SK-N-SH treated with all-trans-retinoic acid at 6 μM for 48 hours (cell line): ENCODE data around the gene KCNK6.

Source experiments
- ATAC-seq: fragments of 200-7000 bp; cut with Tn5 transposase; 3 replicates; pipeline ENCODE4 v1.9.1; 2020; ENCODE audit warnings: mild to moderate bottlenecking, moderate library complexity
- ARNTL ChIP-seq: fragments of 450-650 bp; formaldehyde crosslinking; IDR thresholded peaks from 2 replicates; pipeline ENCODE4 v1.5.0; 2020; ENCODE audit warnings: low read depth, mild to moderate bottlenecking, moderate library complexity, borderline replicate concordance
- BACH2 ChIP-seq: fragments of 250-450 bp; sonication (Bioruptor Pico); IDR thresholded peaks from 2 replicates; pipeline ENCODE4 v1.9.0; 2021; ENCODE audit warnings: mild to moderate bottlenecking, borderline replicate concordance
- CREB5 ChIP-seq: fragments of 250-450 bp; sonication (Bioruptor Pico); IDR thresholded peaks from 2 replicates; pipeline ENCODE4 v1.5.1; 2020; ENCODE audit warnings: low read depth, mild to moderate bottlenecking, moderate library complexity
- CSDC2 ChIP-seq: fragments of 250-450 bp; sonication (Bioruptor Pico); IDR thresholded peaks from 2 replicates; pipeline ENCODE4 v1.5.0; 2020; ENCODE audit warnings: mild to moderate bottlenecking, moderate library complexity
- ESRRG ChIP-seq: fragments of 250-450 bp; sonication (Bioruptor Pico); IDR thresholded peaks from 2 replicates; pipeline ENCODE4 v1.6.1; 2021; ENCODE audit warnings: mild to moderate bottlenecking
- GLIS3 ChIP-seq: fragments of 250-450 bp; sonication (Bioruptor Pico); IDR thresholded peaks from 2 replicates; pipeline ENCODE4 v1.5.0; 2020; ENCODE audit warnings: mild to moderate bottlenecking, moderate library complexity
- ISL1 ChIP-seq: fragments of 250-450 bp; sonication (Bioruptor Pico); IDR thresholded peaks from 2 replicates; pipeline ENCODE4 v2.1.2; 2022; ENCODE audit warnings: mild to moderate bottlenecking, moderate library complexity
- OSR1 ChIP-seq: fragments of 250-450 bp; sonication (Bioruptor Pico); IDR thresholded peaks from 2 replicates; pipeline ENCODE4 v1.8.0; 2022; ENCODE audit warnings: moderate library complexity, mild to moderate bottlenecking, inconsistent platforms
- PATZ1 ChIP-seq: fragments of 250-450 bp; sonication (Bioruptor Pico); IDR thresholded peaks from 2 replicates; pipeline ENCODE4 v1.8.0; 2020; ENCODE audit warnings: mild to moderate bottlenecking, moderate library complexity, borderline replicate concordance
- PPARA ChIP-seq: fragments of 250-450 bp; sonication (Bioruptor Pico); IDR thresholded peaks from 2 replicates; pipeline ENCODE4 v1.5.0; 2020; ENCODE audit warnings: mild to moderate bottlenecking, borderline replicate concordance
- RARB ChIP-seq: fragments of 250-450 bp; sonication (Bioruptor Pico); IDR thresholded peaks from 2 replicates; pipeline ENCODE4 v1.8.0; 2021; ENCODE audit warnings: mild to moderate bottlenecking, moderate library complexity
- SNAI2 ChIP-seq: fragments of 250-450 bp; sonication (Bioruptor Pico); IDR thresholded peaks from 2 replicates; pipeline ENCODE4 v1.5.0; 2020; ENCODE audit warnings: mild to moderate bottlenecking, moderate library complexity
- TCF4 ChIP-seq: fragments of 250-450 bp; sonication (Bioruptor Pico); IDR thresholded peaks from 2 replicates; pipeline ENCODE4 v1.8.0; 2021; ENCODE audit warnings: mild to moderate bottlenecking, moderate library complexity, borderline replicate concordance
- TOX ChIP-seq: fragments of 250-450 bp; sonication (Bioruptor Pico); IDR thresholded peaks from 2 replicates; pipeline ENCODE4 v1.8.0; 2021; ENCODE audit warnings: mild to moderate bottlenecking, moderate library complexity, borderline replicate concordance
- TSHZ2 ChIP-seq: fragments of 250-450 bp; sonication (Bioruptor Pico); IDR thresholded peaks from 2 replicates; pipeline ENCODE4 v1.5.0; 2020; ENCODE audit warnings: mild to moderate bottlenecking, moderate library complexity
- ZC3H10 ChIP-seq: fragments of 250-450 bp; sonication (Bioruptor Pico); IDR thresholded peaks from 2 replicates; pipeline ENCODE4 v1.5.1; 2021; ENCODE audit warnings: mild to moderate bottlenecking, moderate library complexity
- ZFP3 ChIP-seq: fragments of 250-450 bp; sonication (Bioruptor Pico); IDR thresholded peaks from 2 replicates; pipeline ENCODE4 v1.5.0; 2020; ENCODE audit warnings: mild to moderate bottlenecking, moderate library complexity
- ZFP30 ChIP-seq: fragments of 450-650 bp; formaldehyde crosslinking; IDR thresholded peaks from 2 replicates; pipeline ENCODE4 v1.5.0; 2022; ENCODE audit warnings: mild to moderate bottlenecking, moderate library complexity
- ZNF565 ChIP-seq: fragments of 450-650 bp; formaldehyde crosslinking; conservative IDR thresholded peaks from 2 replicates; pipeline ENCODE4 v1.5.0; 2020; ENCODE audit warnings: low read depth, mild to moderate bottlenecking, moderate library complexity
- ZNF70 ChIP-seq: fragments of 450-650 bp; formaldehyde crosslinking; IDR thresholded peaks from 2 replicates; pipeline ENCODE4 v1.5.0; 2020; ENCODE audit warnings: mild to moderate bottlenecking, moderate library complexity
- TF ChIP-seq, protein P1 (sequence below): fragments of 250-450 bp; sonication (Bioruptor Pico); IDR thresholded peaks from 2 replicates; pipeline ENCODE4 v1.5.1; 2021; ENCODE audit warnings: mild to moderate bottlenecking, moderate library complexity

KCNK6 gene

GRCh38 chr19:38371081-38371480 is 51.4 kb downstream of the KCNK6 start:
- TF ChIP-seq ISL1 = no peak
- no peak for TF ChIP-seq ZFP3
- TF ChIP-seq OSR1 (CRISPR knock-in tag) = no peak
- TF ChIP-seq TSHZ2 (CRISPR knock-in tag) = no peak
- no peak for TF ChIP-seq ESRRG (CRISPR knock-in tag)
- TF ChIP-seq, protein P1, sequence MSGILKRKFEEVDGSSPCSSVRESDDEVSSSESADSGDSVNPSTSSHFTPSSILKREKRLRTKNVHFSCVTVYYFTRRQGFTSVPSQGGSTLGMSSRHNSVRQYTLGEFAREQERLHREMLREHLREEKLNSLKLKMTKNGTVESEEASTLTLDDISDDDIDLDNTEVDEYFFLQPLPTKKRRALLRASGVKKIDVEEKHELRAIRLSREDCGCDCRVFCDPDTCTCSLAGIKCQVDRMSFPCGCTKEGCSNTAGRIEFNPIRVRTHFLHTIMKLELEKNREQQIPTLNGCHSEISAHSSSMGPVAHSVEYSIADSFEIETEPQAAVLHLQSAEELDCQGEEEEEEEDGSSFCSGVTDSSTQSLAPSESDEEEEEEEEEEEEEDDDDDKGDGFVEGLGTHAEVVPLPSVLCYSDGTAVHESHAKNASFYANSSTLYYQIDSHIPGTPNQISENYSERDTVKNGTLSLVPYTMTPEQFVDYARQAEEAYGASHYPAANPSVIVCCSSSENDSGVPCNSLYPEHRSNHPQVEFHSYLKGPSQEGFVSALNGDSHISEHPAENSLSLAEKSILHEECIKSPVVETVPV (CRISPR knock-in tag) = no peak
- TF ChIP-seq RARB (CRISPR knock-in tag) = no peak
- no peak for TF ChIP-seq ZNF565 (CRISPR knock-in tag)
- no peak for TF ChIP-seq SNAI2 (CRISPR knock-in tag)
- no peak for TF ChIP-seq ZFP30 (CRISPR knock-in tag)
- TF ChIP-seq ZNF70 = no peak
- ATAC-seq = no peak

- TF ChIP-seq ISL1 (no peak), ZFP3 (no peak), TSHZ2 (CRISPR knock-in tag) (no peak), CREB5 (CRISPR knock-in tag) (no peak), ZNF565 (CRISPR knock-in tag) (no peak), CSDC2 (CRISPR knock-in tag) (no peak), TCF4 (CRISPR knock-in tag) (no peak), GLIS3 (CRISPR knock-in tag) (no peak), PPARA (CRISPR knock-in tag) (no peak), ZNF70 (no peak), TOX (CRISPR knock-in tag) (no peak), ZFP30 (CRISPR knock-in tag) (no peak), OSR1 (CRISPR knock-in tag) (no peak), ZC3H10 (CRISPR knock-in tag) (no peak), PATZ1 (CRISPR knock-in tag) (no peak), BACH2 (CRISPR knock-in tag) (no peak), ARNTL (CRISPR knock-in tag) (no peak)
- TF ChIP-seq, protein P1 (CRISPR knock-in tag) = no peak
- ATAC-seq = no peak
Measured at GRCh38 chr19:38373907-38374331, 54.3 kb downstream of the KCNK6 start.
